GM12878 (cell line): ENCODE measurements around the gene DEPDC7. TPM values are rescaled to one million over a fixed set of nuclear protein-coding genes. Genes with fewer than 3 reads are reported as not detected.
A peak's percentile ranks its signal among the peaks of the same experiment; 100 is the strongest.

Experiments
- ATAC-seq: fragments of 200-7000 bp; cut with Tn5 transposase; 3 replicates; pipeline ENCODE4 v1.9.1; 2020; ENCODE audit warnings: mild to moderate bottlenecking, moderate library complexity
- Bru-seq: library from RNA; stranded (reverse); fragments of 400-500 nt; gene quantifications from one replicate; lab custom pipeline; 2021; lab: Mats Ljungman, UMichigan
- BruChase-seq, 2 experiments: library from RNA; stranded (reverse); fragments of 400-500 nt; gene quantifications; one replicate each; lab custom pipeline; 2021; lab: Mats Ljungman, UMichigan
- BruUV-seq: library from RNA; stranded (reverse); fragments of 400-500 nt; replicated peaks from 2 replicates; lab custom pipeline; 2021; lab: Mats Ljungman, UMichigan
- CTCF ChIA-PET: fragments of 300-600 bp; sonication (Branson Sonifier 250); formaldehyde crosslinking; extraction: SDS; loops from one replicate; lab custom pipeline; 2021; ENCODE audit warnings: inconsistent platforms; lab: Yijun Ruan, JAX
- POLR2A ChIA-PET: fragments of 350-600 bp; formaldehyde crosslinking; extraction: SDS; loops from one replicate; lab custom pipeline; 2021; ENCODE audit warnings: inconsistent platforms; lab: Charles Lee
- RAD21 ChIA-PET: fragments of 300-600 bp; sonication (Branson Sonifier 250); formaldehyde crosslinking; loops from one replicate; lab custom pipeline; 2023; ENCODE audit warnings: antibody characterized with exemption; ENCODE audit not compliant: unreplicated experiment; lab: Charles Lee
- SMC1A ChIA-PET: fragments of 300-600 bp; sonication (Branson Sonifier 250); formaldehyde crosslinking; loops from one replicate; lab custom pipeline; 2023; ENCODE audit not compliant: unreplicated experiment, uncharacterized antibody; lab: Charles Lee
- DNase-seq: peaks from one replicate; pipeline ENCODE4 v3.0.0-alpha.2; 2011; ENCODE audit warnings: low read depth, low spot score
- FAIRE-seq: peaks from 3 replicates; lab custom pipeline; 2011; peaks lifted over from hg19 to GRCh38; lab: Jason Lieb, UNC
- H2AFZ ChIP-seq: 2 replicates; pipeline ENCODE4 v1.6.0; 2011; ENCODE audit warnings: low read depth, low read length, control low read depth; ENCODE audit not compliant: control insufficient read depth
- H3K27ac ChIP-seq: 2 replicates; pipeline ENCODE4 v1.5.1; 2011; ENCODE audit warnings: control low read depth; ENCODE audit not compliant: control insufficient read depth, insufficient read depth
- H3K27me3 ChIP-seq, 2 experiments: replicated peaks in 1 of 2; 2 replicates each; pipeline versions ENCODE4 v1.6.0 to v1.6.1; 2011; ENCODE audit warnings: low read length in 1 of 2; ENCODE audit not compliant: control insufficient read depth in 2 of 2, insufficient read depth in 2 of 2
- H3K36me3 ChIP-seq, 2 experiments: 2 replicates each; pipeline ENCODE4 v1.5.1; 2011; ENCODE audit warnings: low read length in 1 of 2; ENCODE audit not compliant: control insufficient read depth in 2 of 2, insufficient read depth in 2 of 2
- H3K4me1 ChIP-seq: 2 replicates; pipeline ENCODE4 v1.6.1; 2011; ENCODE audit warnings: mild to moderate bottlenecking, low read length, moderate library complexity, mixed read lengths; ENCODE audit not compliant: control insufficient read depth, insufficient read depth
- H3K4me2 ChIP-seq: 2 replicates; pipeline ENCODE4 v1.6.0; 2011; ENCODE audit warnings: control low read depth; ENCODE audit not compliant: control insufficient read depth, insufficient read depth
- H3K4me3 ChIP-seq: fragments of 200-600 bp; sonication (generic); 2 replicates; pipeline ENCODE4 v1.5.1; 2016
- H3K79me2 ChIP-seq: 2 replicates; pipeline ENCODE4 v1.6.0; 2011; ENCODE audit warnings: low read length; ENCODE audit not compliant: control insufficient read depth, insufficient read depth
- H3K9ac ChIP-seq: 2 replicates; pipeline ENCODE4 v1.8.0; 2011; ENCODE audit warnings: low read length, control low read depth, mixed read lengths; ENCODE audit not compliant: control insufficient read depth, insufficient read depth
- H3K9me3 ChIP-seq: replicated peaks from 3 replicates; pipeline ENCODE4 v1.5.1; 2011; ENCODE audit warnings: mild to moderate bottlenecking, low read length; ENCODE audit not compliant: control insufficient read depth, insufficient read depth
- H4K20me1 ChIP-seq: 2 replicates; pipeline ENCODE4 v1.6.0; 2011; ENCODE audit not compliant: control insufficient read depth, insufficient read depth
- EGR1 ChIP-seq, 2 experiments: IDR thresholded peaks; 1 replicate in 1 of 2; 2 replicates in 1 of 2; pipeline ENCODE4 v1.6.1; 2011 to 2012; ENCODE audit warnings: low read depth in 2 of 2, low read length in 2 of 2, borderline replicate concordance in 1 of 2, mild to moderate bottlenecking in 1 of 2, moderate library complexity in 1 of 2
- KDM1A ChIP-seq: fragments of 200-600 bp; sonication (generic); IDR thresholded peaks from 2 replicates; pipeline ENCODE4 v1.6.1; 2016; ENCODE audit warnings: borderline replicate concordance
- LARP7 ChIP-seq: fragments of 450-650 bp; IDR thresholded peaks from 2 replicates; pipeline ENCODE4 v1.6.1; 2017; ENCODE audit warnings: mild to moderate bottlenecking
- SMC3 ChIP-seq: IDR thresholded peaks from 2 replicates; pipeline ENCODE4 v1.6.1; 2011; ENCODE audit warnings: low read length, improper control_type of control experiment, borderline replicate concordance
- YY1 ChIP-seq: IDR thresholded peaks from 2 replicates; pipeline ENCODE4 v1.6.1; 2011; ENCODE audit warnings: low read depth, mild to moderate bottlenecking, low read length
- WGBS: methylation state at CpG from one replicate; pipeline ENCODE4 v1.1.6; 2016; ENCODE audit warnings: low lambda C conversion rate; ENCODE audit not compliant: insufficient replicate concordance, insufficient coverage; ENCODE audit errors: missing lambda C conversion rate; 5-methylcytosine and 5-hydroxymethylcytosine counted together
- in situ Hi-C: fragments of 300-500 bp; cut with MboI; formaldehyde crosslinking; loops from 9 replicates; pipeline ENCODE4 v1.14.3; 2018; ENCODE audit warnings: mixed read lengths
- intact Hi-C: fragments of 100-400 bp; cut with micrococcal nuclease; formaldehyde crosslinking; loops from one replicate; pipeline ENCODE4 v1.14.2; 2022; ENCODE audit not compliant: unreplicated experiment
- long read RNA-seq, 2 experiments: library from polyadenylated mRNA; unstranded; transcript quantifications; one replicate each; pipeline ENCODE4 v2.0.0, GENCODE V29; 2019 to 2020
- polyA minus RNA-seq, 3 experiments: library from RNA; depleted of rRNA, polyadenylated mRNA; stranded (reverse); fragments of >200 nt; gene quantifications; 2 replicates each; pipeline ENCODE4 v1.2.3, GENCODE V29; 2011
- polyA plus RNA-seq, 11 experiments: library from polyadenylated mRNA; depleted of rRNA in 4 of 11; unstranded in 6 of 11; stranded (reverse) in 5 of 11; fragments of >200 nt; fragmentation: Nextera tagmentation in 4 of 11; fragmentation: Illumina TruSeq in 1 of 11; extraction: Ambion mirVana in 4 of 11; extraction: Trizol in 1 of 11; gene quantifications; 1 replicate in 1 of 11; 2 replicates in 10 of 11; pipeline versions ENCODE4 v1.2.1 to v1.2.3, GENCODE V29; 2011 to 2016; ENCODE audit warnings: inconsistent platforms in 2 of 11, missing spikeins in 2 of 11, low read depth in 1 of 11
- total RNA-seq, 4 experiments: library from RNA; depleted of rRNA in 3 of 4; stranded (reverse); fragments of >200 nt in 3 of 4; fragmentation: Illumina TruSeq in 1 of 4; extraction: Trizol in 1 of 4; gene quantifications; 2 replicates each; pipeline versions ENCODE4 v1.2.1 to v1.2.3, GENCODE V29; 2013 to 2021
- TF ChIP-seq, protein P1 (sequence below): fragments of 450-650 bp; IDR thresholded peaks from 2 replicates; pipeline ENCODE4 v1.6.1; 2017; ENCODE audit warnings: mild to moderate bottlenecking, moderate library complexity
- TF ChIP-seq, protein P2 (sequence below): fragments of 450-650 bp; IDR thresholded peaks from 2 replicates; pipeline ENCODE4 v1.6.1; 2017; ENCODE audit warnings: mild to moderate bottlenecking, low read depth, inconsistent platforms; ENCODE audit not compliant: poor library complexity, severe bottlenecking

DEPDC7 gene
- 1.3 and 1.9 TPM in 2 replicates for total RNA-seq (2013; cell fraction: nucleolus; rRNA removed)
- 0.44 and 0.73 TPM in 2 replicates for total RNA-seq (2014; rRNA removed)
- total RNA-seq (2014; rRNA removed; fragmentation: Illumina TruSeq; extraction: Trizol), result 0.54 and 0.78 TPM in 2 replicates
- 0.56 and 0.58 TPM in 2 replicates for total RNA-seq (2021)
- 0.20 TPM for polyA plus RNA-seq (2011; ENCODE audit: low read depth)
- 0.48 and 1.0 TPM in 2 replicates for polyA plus RNA-seq (2011; rRNA removed)
- 0.13 and 0.28 TPM in 2 replicates for polyA plus RNA-seq (2011; cell fraction: cytosol; rRNA removed)
- polyA plus RNA-seq (2011; cell fraction: nucleus; rRNA removed), result 0.55 and 0.83 TPM in 2 replicates
- polyA plus RNA-seq (2012), result 0.39 and 0.65 TPM in 2 replicates
- 0.50 and 0.57 TPM in 2 replicates for polyA plus RNA-seq (2014; fragmentation: Illumina TruSeq; extraction: Trizol)
- under 1 TPM; 0.06 to 0.26 TPM for polyA plus RNA-seq (2014; fragmentation: Nextera tagmentation; extraction: Ambion mirVana)
- 0.47 and 0.57 TPM in 2 replicates for polyA plus RNA-seq (2014; rRNA removed)
- polyA plus RNA-seq (2016; fragmentation: Nextera tagmentation; extraction: Ambion mirVana), result 1 to 10 TPM in 1 of 2 experiments, under 1 TPM in 1; 0.45 to 1.1 TPM
- 0.37 TPM in 1 of 2 replicates, not detected in the other for polyA minus RNA-seq (2011; rRNA and poly(A)+ RNA removed)
- not detected in 2 replicates for polyA minus RNA-seq (2011; cell fraction: cytosol; rRNA and poly(A)+ RNA removed)
- polyA minus RNA-seq (2011; cell fraction: nucleus; rRNA and poly(A)+ RNA removed), result 0.36 and 0.57 TPM in 2 replicates
- percentile 48 among the genes with signal in this experiment for Bru-seq, nascent RNA
- BruChase-seq, experiment 1, labeled RNA remaining after a 6-hour chase, result percentile 44 among the genes with signal in this experiment
- percentile 51 among the genes with signal in this experiment for BruChase-seq, experiment 2, labeled RNA remaining after a 2-hour chase
- long read RNA-seq, experiment 1, partial matches to known transcripts, result 0 of 1 reads
- long read RNA-seq, experiment 1, other reads (novel, unspliced or antisense), result 0 of 1 reads
- long read RNA-seq, experiment 2, transcript DEPDC7-201 (9 exons, 1,755 nt), result major isoform, 11 of 12 reads
- long read RNA-seq, experiment 2, partial matches to known transcripts, result 0 of 12 reads
- long read RNA-seq, experiment 2, other reads (novel, unspliced or antisense), result 1 of 12 reads

DNA sequence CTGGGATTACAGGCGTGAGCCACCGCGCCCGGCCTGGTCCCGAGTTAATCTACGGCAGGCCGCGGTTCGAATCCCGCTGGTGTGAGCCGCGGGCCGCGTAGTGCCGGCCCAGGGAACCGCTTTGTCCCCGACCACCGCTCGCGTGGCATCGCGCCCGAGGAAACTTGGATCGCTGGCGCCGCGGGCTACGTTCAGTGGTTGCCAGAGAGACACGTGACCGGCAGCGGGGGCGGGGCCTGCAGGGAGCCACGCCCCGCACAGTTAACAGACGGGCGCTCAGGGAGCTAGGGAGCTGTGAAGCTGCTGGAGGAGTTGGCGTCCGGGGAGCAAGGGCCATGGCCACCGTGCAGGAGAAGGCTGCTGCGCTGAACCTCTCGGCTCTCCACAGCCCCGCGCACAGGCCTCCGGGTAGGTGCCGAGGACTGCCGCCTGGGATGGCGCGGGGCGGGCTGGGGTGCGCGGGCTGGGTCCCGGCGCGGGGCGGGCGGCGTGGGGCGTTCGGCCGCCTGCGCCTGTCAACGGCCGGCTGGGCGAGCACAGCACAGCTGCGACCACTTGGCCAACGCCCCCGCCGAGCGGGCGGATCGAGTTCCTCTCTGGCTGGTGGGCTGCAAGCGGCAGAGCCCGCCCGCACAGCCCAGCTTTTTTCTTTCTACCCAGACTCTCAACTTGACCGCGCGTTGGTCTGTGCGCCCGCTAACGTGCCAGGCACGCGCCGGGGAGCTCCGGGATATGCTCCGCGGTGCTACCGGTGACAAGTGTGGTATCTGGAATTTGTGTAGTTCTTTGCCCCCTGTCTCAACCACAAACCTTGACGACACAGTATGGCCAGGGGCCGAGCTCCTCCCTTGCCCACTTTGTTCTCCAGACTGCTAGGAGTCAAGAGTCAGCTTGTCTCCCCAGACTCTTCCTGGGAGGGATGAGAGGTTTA is at the start of gene DEPDC7:
TSS of gene DEPDC7 (plus strand) at position 258 of the 931 bp plus-strand sequence. CDS start at position 336, 78 bp downstream.
- H3K9ac ChIP-seq, result no peak within 1 kb of the TSS; the same call in 1 of the 2 replicates
- peak within 1 kb of the TSS; percentile 56 for H2AFZ ChIP-seq
- TF ChIP-seq SMC3 (no peak), YY1 (peak; percentile 39; the same call in 1 of the 2 replicates), KDM1A (no peak), EGR1 (IDR thresholded peaks at IDR 0.05; ENCODE audit: borderline replicate concordance in 1 of 2, low read depth in 2 of 2, low read length in 2 of 2) (peak in 1 of 2 experiments; percentile 31; a peak in 1 of 3 replicates), LARP7 (no peak)
- TF ChIP-seq, protein P1, sequence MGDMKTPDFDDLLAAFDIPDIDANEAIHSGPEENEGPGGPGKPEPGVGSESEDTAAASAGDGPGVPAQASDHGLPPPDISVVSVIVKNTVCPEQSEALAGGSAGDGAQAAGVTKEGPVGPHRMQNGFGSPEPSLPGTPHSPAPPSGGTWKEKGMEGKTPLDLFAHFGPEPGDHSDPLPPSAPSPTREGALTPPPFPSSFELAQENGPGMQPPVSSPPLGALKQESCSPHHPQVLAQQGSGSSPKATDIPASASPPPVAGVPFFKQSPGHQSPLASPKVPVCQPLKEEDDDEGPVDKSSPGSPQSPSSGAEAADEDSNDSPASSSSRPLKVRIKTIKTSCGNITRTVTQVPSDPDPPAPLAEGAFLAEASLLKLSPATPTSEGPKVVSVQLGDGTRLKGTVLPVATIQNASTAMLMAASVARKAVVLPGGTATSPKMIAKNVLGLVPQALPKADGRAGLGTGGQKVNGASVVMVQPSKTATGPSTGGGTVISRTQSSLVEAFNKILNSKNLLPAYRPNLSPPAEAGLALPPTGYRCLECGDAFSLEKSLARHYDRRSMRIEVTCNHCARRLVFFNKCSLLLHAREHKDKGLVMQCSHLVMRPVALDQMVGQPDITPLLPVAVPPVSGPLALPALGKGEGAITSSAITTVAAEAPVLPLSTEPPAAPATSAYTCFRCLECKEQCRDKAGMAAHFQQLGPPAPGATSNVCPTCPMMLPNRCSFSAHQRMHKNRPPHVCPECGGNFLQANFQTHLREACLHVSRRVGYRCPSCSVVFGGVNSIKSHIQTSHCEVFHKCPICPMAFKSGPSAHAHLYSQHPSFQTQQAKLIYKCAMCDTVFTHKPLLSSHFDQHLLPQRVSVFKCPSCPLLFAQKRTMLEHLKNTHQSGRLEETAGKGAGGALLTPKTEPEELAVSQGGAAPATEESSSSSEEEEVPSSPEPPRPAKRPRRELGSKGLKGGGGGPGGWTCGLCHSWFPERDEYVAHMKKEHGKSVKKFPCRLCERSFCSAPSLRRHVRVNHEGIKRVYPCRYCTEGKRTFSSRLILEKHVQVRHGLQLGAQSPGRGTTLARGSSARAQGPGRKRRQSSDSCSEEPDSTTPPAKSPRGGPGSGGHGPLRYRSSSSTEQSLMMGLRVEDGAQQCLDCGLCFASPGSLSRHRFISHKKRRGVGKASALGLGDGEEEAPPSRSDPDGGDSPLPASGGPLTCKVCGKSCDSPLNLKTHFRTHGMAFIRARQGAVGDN, result 0 out of 2 replicates have a peak, but pooled peaks have one; percentile 18
- TF ChIP-seq, protein P2, sequence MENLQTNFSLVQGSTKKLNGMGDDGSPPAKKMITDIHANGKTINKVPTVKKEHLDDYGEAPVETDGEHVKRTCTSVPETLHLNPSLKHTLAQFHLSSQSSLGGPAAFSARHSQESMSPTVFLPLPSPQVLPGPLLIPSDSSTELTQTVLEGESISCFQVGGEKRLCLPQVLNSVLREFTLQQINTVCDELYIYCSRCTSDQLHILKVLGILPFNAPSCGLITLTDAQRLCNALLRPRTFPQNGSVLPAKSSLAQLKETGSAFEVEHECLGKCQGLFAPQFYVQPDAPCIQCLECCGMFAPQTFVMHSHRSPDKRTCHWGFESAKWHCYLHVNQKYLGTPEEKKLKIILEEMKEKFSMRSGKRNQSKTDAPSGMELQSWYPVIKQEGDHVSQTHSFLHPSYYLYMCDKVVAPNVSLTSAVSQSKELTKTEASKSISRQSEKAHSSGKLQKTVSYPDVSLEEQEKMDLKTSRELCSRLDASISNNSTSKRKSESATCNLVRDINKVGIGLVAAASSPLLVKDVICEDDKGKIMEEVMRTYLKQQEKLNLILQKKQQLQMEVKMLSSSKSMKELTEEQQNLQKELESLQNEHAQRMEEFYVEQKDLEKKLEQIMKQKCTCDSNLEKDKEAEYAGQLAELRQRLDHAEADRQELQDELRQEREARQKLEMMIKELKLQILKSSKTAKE, result no peak

More for the DNA sequence above, at the start of gene DEPDC7:
- FAIRE-seq, result no peak
- DNase-seq, result no peak
- SMC1A ChIA-PET, result interaction anchor here (1.0 to 3.0 kb wide), 8 partner anchors 10 to 49 kb away, joined by 4 to 12 read pairs (median 5); no protein-coding TSS in a partner anchor
- Histone ChIP-seq H3K9me3 (no peaks in the 10 kb centered on the region; the same call in 2 of the 3 replicates), H4K20me1 (no peaks in the 10 kb centered on the region), H3K27ac (no peak within 1 kb of the TSS), H3K36me3 (no peaks in the 10 kb centered on the region), H3K79me2 (no peaks in the 10 kb centered on the region), H3K4me1 (peaks cover 13% of the 10 kb centered on the region), H3K27me3 (peaks cover 0 to 5% of the 10 kb centered on the region in 2 experiments; a peak in 2 of 4 replicates), H3K4me2 (peak within 1 kb of the TSS; percentile 76), H3K4me3 (peak within 1 kb of the TSS; percentile 50; the same call in 1 of the 2 replicates)
- CTCF ChIA-PET, result interaction anchor here (1.2 to 1.7 kb wide), 3 partner anchors 28 to 49 kb away, joined by 3 to 5 read pairs (median 4); no protein-coding TSS in a partner anchor
- 47% methylated on average over 61 of the region's 89 CpGs for WGBS
- in situ Hi-C loops (no loop called here), intact Hi-C loops (no loop called here)
- ATAC-seq, result peak; percentile 77
- POLR2A ChIA-PET, result interaction anchor here (1.0 to 1.3 kb wide), 4 partner anchors 9 to 24 kb away, joined by 3 to 8 read pairs (median 4); partner anchors contain the start of gene TCP11L1
- RAD21 ChIA-PET, result interaction anchor here (0.7 to 2.9 kb wide), 2 partner anchors 23 to 47 kb away, joined by 3 to 13 read pairs; partner anchors contain the start of gene TCP11L1
- BruUV-seq, result no TSS peak
